ENCODE results near the gene SREBF2.

The SREBF2 gene

GRCh38 chr22:41923595-41924276 lies 90.8 kb downstream of the SREBF2 start:
- DNase-seq, result no peak

- DNase-seq, result peak; percentile 51
Observed at GRCh38 chr22:41925783-41926460, 93.0 kb downstream of the SREBF2 start.

- no peak for DNase-seq
Observed at GRCh38 chr22:41927813-41928212, 94.9 kb downstream of the SREBF2 start.

- no peak for DNase-seq
Observed at GRCh38 chr22:41928593-41929417, 95.9 kb downstream of the SREBF2 start.

GRCh38 chr22:41929418-41929810 lies 96.5 kb downstream of the SREBF2 start:
- peak; percentile 35 for DNase-seq

GRCh38 chr22:41931701-41932269 lies 98.9 kb downstream of the SREBF2 start:
- peak; percentile 7 for DNase-seq

GRCh38 chr22:41932353-41932752 lies 99.4 kb downstream of the SREBF2 start:
- DNase-seq, result no peak

- DNase-seq, result no peak
Observed at GRCh38 chr22:41933411-41934177, 100.7 kb downstream of the SREBF2 start.

- no peak for DNase-seq
Observed at GRCh38 chr22:41934284-41935014, 101.5 kb downstream of the SREBF2 start.

GRCh38 chr22:41935015-41935351 lies 102.1 kb downstream of the SREBF2 start:
- DNase-seq, result no peak

- no peak for DNase-seq
Observed at GRCh38 chr22:41935509-41935908, 102.6 kb downstream of the SREBF2 start.

- DNase-seq, result no peak
Observed at GRCh38 chr22:41936894-41937169, 103.9 kb downstream of the SREBF2 start.

- DNase-seq, result peak; percentile 20
Observed at GRCh38 chr22:41939981-41940831, 107.3 kb downstream of the SREBF2 start.

- peak; percentile 44 for DNase-seq
Observed at GRCh38 chr22:41940832-41941765, 108.2 kb downstream of the SREBF2 start.

- no peak for DNase-seq
Observed at GRCh38 chr22:41943661-41944209, 110.8 kb downstream of the SREBF2 start.

- peak; percentile 94 for DNase-seq
Observed at GRCh38 chr22:41946629-41947423, 113.9 kb downstream of the SREBF2 start, which contains the start of gene CENPM. CENPM (minus strand) TSS chr22:41947152; CDS start chr22:41947076, 76 bp downstream.

GRCh38 chr22:41947424-41948080 lies 114.6 kb downstream of the SREBF2 start:
- no peak for DNase-seq

GRCh38 chr22:41948142-41948541 lies 115.2 kb downstream of the SREBF2 start:
- no peak for DNase-seq

Measured in NCI-H345 (cell line).